Astrocyte (in vitro differentiated cells and primary cell): ENCODE data around the gene ALG14.

ENCODE experiments used
- CTCF ChIP-seq: IDR thresholded peaks from 2 replicates; pipeline ENCODE4 v1.5.1; 2011; ENCODE audit warnings: low read depth, mild to moderate bottlenecking, inconsistent platforms, low read length, moderate library complexity; ENCODE audit not compliant: insufficient read depth
- EZH2 ChIP-seq: IDR thresholded peaks from 2 replicates; pipeline ENCODE4 v1.6.1; 2012; ENCODE audit warnings: mild to moderate bottlenecking, low read length, inconsistent platforms; ENCODE audit not compliant: insufficient read depth

GRCh38 chr1:94940738-94941137 is 132.0 kb downstream of the ALG14 start:
- no peak for TF ChIP-seq CTCF
- no peak for TF ChIP-seq EZH2
